Choroid plexus epithelial cell (primary cell): ENCODE measurements around the gene CHST4.
A peak's percentile ranks its signal among the peaks of the same experiment; 100 is the strongest.
"Not testable (repeated sequence)": the region's sequence is repeated elsewhere in the genome, so short reads cannot be mapped to it uniquely, and the experiment has no call there.

ENCODE experiments used
- DNase-seq: peaks from one replicate; pipeline ENCODE4 v3.0.0-alpha.2; 2010; ENCODE audit warnings: low read depth
- H3K4me3 ChIP-seq: 2 replicates; pipeline ENCODE4 v1.5.1; 2011; ENCODE audit warnings: low read depth, mild to moderate bottlenecking, control low read depth, low read length, moderate library complexity
- TF ChIP-seq, protein P1 (sequence below): conservative IDR thresholded peaks from 2 replicates; pipeline ENCODE4 v1.5.1; 2011; ENCODE audit warnings: low read depth, mild to moderate bottlenecking, control low read depth, inconsistent platforms, low read length, moderate library complexity

CHST4 gene

DNA sequence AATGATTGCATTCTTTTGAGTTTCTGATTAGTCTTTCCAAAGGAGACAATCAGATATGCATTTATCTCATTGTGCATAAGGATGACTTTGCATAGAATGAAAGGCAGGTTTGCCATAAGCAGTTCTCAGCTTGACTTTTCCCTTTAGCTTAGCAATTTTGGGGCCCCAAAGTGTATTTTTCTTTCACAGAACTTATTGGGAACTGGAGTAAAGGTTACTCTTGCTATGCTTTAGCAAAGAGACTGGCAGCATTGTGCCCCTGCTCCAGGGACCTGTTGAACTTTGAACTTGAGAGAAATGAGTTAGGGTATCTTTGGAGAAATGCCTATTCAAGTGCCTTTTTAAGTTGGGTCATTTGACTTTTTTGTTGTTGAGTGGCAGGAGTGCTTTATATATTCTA, 33.6 kb downstream of the CHST4 start:
- H3K4me3 ChIP-seq = no peak overlapping the region
- no peak for DNase-seq
- TF ChIP-seq, protein P1, sequence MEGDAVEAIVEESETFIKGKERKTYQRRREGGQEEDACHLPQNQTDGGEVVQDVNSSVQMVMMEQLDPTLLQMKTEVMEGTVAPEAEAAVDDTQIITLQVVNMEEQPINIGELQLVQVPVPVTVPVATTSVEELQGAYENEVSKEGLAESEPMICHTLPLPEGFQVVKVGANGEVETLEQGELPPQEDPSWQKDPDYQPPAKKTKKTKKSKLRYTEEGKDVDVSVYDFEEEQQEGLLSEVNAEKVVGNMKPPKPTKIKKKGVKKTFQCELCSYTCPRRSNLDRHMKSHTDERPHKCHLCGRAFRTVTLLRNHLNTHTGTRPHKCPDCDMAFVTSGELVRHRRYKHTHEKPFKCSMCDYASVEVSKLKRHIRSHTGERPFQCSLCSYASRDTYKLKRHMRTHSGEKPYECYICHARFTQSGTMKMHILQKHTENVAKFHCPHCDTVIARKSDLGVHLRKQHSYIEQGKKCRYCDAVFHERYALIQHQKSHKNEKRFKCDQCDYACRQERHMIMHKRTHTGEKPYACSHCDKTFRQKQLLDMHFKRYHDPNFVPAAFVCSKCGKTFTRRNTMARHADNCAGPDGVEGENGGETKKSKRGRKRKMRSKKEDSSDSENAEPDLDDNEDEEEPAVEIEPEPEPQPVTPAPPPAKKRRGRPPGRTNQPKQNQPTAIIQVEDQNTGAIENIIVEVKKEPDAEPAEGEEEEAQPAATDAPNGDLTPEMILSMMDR = no peak

DNA sequence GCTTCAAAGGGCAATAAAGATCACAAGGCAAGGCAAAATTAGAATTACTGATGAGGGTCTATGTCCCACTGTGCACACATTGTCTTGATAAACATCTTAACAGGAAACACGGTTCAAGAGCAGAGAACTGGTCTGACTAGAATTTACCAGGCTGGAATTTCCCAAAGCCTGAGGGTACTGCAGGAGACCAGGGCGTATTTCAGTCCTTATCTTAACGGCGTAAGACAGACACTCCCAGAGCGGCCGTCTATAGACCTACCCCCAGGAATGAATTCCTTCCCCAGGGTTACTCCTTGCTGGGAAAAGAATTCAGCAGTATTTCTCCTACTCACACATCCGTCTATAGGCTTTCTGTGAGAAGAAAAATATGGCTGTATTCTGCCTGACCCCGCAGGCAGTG, 35.7 kb downstream of the CHST4 start:
- DNase-seq, H3K4me3 ChIP-seq: not testable (repeated sequence)

DNA sequence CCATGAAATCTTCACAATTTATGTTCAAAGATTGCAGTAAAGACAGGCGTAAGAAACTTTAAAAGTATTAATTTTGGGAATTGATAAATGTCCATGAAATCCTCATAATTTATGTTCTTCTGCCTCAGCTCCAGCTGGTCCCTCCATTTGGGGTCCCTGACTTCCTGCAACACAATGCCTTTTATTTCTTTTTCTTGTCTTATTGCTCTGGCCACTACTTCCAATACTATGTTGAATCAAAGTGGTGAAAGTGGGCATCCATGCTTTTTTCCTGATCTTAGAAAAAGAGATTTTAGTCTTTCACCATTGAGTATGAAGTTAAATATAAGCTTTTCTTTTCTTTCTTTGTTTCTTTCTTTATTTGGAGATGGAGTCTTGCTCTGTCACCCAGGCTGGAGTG, 36.3 kb downstream of the CHST4 start:
- no peak overlapping the region for H3K4me3 ChIP-seq
- TF ChIP-seq, protein P1 = no peak
- DNase-seq = no peak

DNA sequence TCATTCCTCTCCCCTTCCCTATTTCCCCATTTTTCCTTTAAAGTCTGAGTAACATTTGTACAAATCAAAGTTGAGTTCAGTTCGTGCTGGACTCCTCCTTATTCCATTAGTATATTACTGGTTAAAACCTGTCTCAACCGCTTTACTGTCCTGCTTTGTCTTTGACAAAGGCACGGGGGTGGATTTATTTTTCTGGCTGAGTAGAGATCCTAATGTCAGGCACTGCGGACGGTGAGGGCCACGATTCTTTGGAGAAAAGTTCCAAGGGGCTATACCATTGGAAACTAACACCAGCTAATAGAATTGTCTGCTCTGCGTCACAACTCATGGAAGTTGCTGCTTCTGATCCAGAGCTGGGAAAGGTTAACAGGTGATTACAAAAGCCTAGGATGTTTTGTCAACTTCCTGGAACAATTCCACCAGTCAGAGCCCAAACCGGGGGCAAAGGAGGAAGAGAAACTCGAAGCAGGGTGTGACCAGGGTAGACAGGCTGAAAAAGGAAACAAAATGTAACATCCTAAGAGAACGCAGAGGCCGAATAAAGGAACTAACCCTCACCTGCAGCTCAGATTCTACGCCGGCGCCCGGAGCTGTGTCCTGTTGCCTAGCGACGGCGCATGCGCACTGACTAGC, 38.2 kb downstream of the CHST4 start:
- peak overlapping the region; percentile 65 for H3K4me3 ChIP-seq
- no peak for DNase-seq
- TF ChIP-seq, protein P1 = no peak

DNA sequence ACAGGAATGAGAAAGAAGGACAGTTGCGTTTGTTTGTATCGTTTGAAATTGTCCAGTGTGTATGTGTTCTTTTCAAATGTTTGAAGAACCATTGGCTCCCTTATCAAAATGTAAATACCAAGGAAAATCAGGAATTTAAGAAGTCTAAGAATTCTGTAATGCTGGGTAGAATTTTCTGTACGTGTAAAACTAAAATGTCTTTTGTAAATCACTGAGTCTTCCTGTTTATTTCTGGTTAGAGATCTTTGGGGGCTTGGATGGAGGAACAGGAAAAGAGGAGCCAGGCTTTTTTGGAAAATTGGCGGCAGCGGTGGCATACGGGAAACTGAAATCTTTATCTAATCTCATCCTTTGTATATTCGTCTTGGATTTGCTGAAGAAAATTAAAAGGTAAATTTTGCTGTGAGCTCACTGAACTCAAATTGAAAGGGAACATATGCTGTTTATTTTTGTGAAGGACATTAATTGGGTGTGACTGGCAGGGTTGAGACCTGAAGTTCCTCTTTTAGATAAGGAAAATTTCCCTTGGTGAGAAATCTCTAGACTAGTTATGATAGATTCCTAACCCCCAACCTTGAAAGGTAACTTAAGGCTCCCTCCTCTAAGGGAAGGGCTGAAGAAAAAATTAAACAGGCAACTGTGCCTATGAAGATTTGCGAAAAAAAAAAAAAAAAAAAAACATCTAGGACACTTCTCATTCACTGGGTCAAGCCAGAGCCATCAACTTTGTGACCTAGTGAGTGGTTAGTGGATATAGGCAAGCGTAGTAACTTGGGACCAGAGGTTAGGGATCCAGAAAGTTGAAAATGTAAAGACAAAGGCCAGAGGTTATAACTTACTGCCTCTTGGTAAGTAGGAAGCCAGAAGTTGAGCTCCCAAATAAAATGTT, 39.8 kb downstream of the CHST4 start:
- no peak overlapping the region for H3K4me3 ChIP-seq
- TF ChIP-seq, protein P1 = no peak
- no peak for DNase-seq

DNA sequence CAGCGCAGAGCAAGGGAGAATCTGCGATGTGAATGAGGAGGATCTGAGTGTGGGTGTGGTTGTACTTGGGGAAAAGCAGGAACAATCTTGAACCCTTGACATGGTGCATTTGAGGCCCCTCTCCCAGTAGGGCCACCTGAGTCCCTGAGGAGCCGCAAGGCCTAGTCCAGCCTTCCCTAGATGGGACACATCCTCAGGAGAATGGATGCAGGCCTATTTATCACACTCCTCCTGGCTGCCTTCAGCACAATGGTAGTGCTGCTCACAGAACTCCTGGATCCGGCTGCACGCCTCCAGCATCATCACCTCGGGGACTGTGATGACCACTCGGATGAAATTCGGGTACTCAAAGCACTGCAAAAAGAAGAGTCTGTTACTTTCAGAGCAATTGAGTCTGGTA, 41.7 kb downstream of the CHST4 start:
- H3K4me3 ChIP-seq = no peak overlapping the region
- TF ChIP-seq, protein P1 = no peak
- no peak for DNase-seq

DNA sequence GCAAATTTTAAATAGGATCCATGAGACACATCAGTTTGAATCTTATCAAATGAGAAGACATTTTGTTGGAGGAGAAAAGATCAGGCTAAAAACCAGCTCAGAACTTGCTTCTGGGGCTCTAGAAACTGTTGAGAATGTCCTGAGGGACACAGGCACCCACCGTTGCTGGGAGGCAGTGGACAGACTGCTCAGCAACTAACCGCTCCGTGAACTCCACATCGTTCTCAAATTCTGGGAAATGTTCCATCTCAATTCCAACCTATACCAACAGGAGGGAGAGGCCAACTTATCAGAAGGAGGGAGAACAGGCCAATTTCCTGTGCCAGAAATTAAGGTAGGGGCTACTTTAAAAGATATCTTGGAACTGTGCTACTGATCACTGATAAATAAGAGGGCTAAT, 42.3 kb downstream of the CHST4 start:
- peak; percentile 68 for DNase-seq
- no peak overlapping the region for H3K4me3 ChIP-seq
- TF ChIP-seq, protein P1 = no peak
